Large intestine (tissue), 3 donors: ENCODE results near the gene MCM3AP. TPM values are rescaled to one million over a fixed set of nuclear protein-coding genes. Genes with fewer than 3 reads are reported as not detected.
"Not testable (repeated sequence)": the region's sequence is repeated elsewhere in the genome, so short reads cannot be mapped to it uniquely, and the experiment has no call there.

Experiments used
- DNase-seq, 2 donors: peaks; one replicate each; pipeline versions ENCODE4 v3.0.0 to v3.0.0-alpha.2; 2013
- H3K27ac ChIP-seq: one replicate; pipeline ENCODE4 v1.5.1; 2013; ENCODE audit warnings: low read length
- H3K27me3 ChIP-seq: 2 replicates; pipeline ENCODE4 v1.6.1; 2013; ENCODE audit warnings: low read length; ENCODE audit not compliant: control insufficient read depth, insufficient read depth
- H3K36me3 ChIP-seq: 2 replicates; pipeline ENCODE4 v1.6.1; 2013; ENCODE audit warnings: low read length; ENCODE audit not compliant: control insufficient read depth, insufficient read depth
- H3K4me1 ChIP-seq: one replicate; pipeline ENCODE4 v1.6.1; 2013; ENCODE audit warnings: low read length; ENCODE audit not compliant: control insufficient read depth, insufficient read depth
- H3K4me3 ChIP-seq: one replicate; pipeline ENCODE4 v1.5.1; 2013; ENCODE audit warnings: low read length
- H3K9me3 ChIP-seq: one replicate; pipeline ENCODE4 v1.6.1; 2013; ENCODE audit warnings: mild to moderate bottlenecking, low read depth, low read length, moderate library complexity; ENCODE audit not compliant: control insufficient read depth
- WGBS: methylation state at CpG from one replicate; pipeline ENCODE4 v1.1.5; 2013; ENCODE audit warnings: low lambda C conversion rate; ENCODE audit not compliant: insufficient coverage; 5-methylcytosine and 5-hydroxymethylcytosine counted together
- polyA plus RNA-seq: library from polyadenylated mRNA; unstranded; fragments of 120-200 nt; gene quantifications from one replicate; pipeline ENCODE4 v1.2.1, GENCODE V29; 2013

The MCM3AP gene
- polyA plus RNA-seq, 1 donor, result 77.5 TPM

DNA sequence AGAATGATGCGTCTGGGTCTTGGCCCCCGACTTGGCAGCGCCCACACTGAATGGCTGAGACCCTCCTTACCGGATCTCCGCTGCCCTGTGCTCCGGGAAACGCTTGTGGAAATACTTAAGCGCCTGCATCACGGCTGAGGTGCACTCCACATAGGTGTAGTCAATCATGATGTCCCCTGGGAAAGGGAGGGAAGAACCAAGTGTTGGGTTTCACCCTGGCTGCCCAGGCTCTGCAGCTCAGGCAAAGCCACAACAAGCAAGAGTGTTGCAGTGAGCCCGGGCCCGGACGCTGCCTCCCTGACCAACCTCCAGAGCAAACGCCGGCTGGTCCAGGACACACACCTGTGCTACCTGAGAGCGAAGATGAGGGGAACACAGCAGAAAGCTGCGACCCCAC lies 79.6 kb downstream of the MCM3AP start:
- no peaks in the 10 kb centered on the region for H3K27me3 ChIP-seq
- H3K27ac ChIP-seq, result no peak overlapping the region
- DNase-seq, result no peak
- peaks cover 33% of the 10 kb centered on the region for H3K36me3 ChIP-seq
- WGBS, result no CpG with 5 or more reads among the region's 16 CpGs
- no peak overlapping the region for H3K4me3 ChIP-seq
- H3K4me1 ChIP-seq, result no peaks in the 10 kb centered on the region
- no peaks in the 10 kb centered on the region for H3K9me3 ChIP-seq

DNA sequence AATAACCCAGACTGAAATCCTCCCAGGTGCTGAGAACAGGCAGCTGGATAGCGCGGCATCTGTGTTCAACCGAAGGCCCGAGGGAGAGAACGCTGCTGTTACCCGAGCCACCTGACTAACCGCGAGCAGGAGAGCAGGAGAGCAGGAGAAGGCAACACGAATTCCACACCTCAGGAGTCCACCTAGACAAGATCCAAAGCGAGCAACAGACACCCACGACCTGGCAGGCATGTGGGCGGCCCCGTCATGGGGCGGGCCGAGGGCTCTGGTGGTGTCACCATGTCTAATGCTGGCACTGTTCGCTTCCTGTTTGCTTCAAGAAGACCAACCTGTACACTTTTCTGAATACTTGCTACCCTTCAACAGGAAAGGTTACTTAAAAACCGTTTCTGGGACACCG lies 80.2 kb downstream of the MCM3AP start:
- Histone ChIP-seq H3K36me3 (peaks cover 35% of the 10 kb centered on the region), H3K27me3 (no peaks in the 10 kb centered on the region), H3K27ac (no peak overlapping the region), H3K9me3 (no peaks in the 10 kb centered on the region), H3K4me1 (no peaks in the 10 kb centered on the region), H3K4me3 (no peak overlapping the region)
- 100% methylated on average over 1 of the region's 18 CpGs for WGBS
- no peak for DNase-seq

DNA sequence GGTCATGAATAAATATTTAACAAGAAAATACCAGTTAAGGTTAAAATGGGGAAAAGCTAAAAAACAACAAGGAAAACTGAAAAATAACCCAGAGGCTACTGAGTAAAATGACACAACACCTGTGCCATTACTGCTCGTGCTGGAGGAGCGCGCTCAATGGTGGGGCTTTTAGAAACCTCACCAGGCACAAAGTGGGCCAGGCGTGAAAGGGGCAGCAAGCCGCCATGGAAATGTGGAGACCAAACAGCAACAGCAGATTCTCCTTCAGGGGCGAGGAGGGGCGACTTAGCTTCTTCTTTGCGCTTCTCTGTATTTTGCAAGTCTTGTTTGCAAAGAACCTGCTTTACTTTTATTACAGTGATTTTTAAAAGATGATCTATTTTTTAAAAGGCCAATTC lies 82.2 kb downstream of the MCM3AP start:
- WGBS, result 100% methylated on average over 1 of the region's 8 CpGs
- DNase-seq, result no peak
- H3K4me3 ChIP-seq, result no peak overlapping the region
- peaks cover 31% of the 10 kb centered on the region for H3K36me3 ChIP-seq
- no peak overlapping the region for H3K27ac ChIP-seq
- no peaks in the 10 kb centered on the region for H3K9me3 ChIP-seq
- H3K4me1 ChIP-seq, result no peaks in the 10 kb centered on the region
- H3K27me3 ChIP-seq, result no peaks in the 10 kb centered on the region

DNA sequence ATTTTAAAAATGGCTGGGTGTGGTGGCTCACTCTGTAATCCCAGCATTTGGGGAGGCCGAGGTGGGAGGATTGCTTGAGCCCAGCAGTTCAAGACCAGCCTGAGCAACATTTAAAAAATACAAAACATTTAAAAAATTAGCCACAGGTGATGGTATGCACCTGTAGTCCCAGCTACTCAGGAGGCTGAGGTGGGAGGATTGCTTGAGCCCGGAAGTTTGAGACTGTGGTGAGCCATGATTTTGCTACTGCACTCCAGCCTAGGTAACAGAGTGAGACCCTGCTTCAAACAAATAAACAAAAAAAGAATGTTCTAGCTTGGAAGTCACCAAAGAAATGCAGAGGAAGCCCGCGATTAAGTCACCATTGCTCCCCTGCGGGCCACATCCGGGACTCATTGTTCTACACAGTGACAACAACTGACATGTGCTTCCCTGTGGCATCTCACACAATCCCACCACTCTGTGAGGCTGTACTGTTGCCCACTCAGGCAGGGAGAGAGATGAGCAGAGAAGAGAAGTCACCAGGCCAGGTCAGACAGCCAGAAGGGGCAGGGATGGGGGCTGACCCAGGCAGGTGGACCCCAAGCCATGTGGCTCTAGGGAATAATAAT lies 82.7 kb downstream of the MCM3AP start:
- WGBS, result 86% methylated on average over 1 of the region's 6 CpGs
- H3K27ac ChIP-seq, result no peak overlapping the region
- no peak overlapping the region for H3K4me3 ChIP-seq
- DNase-seq, result no peak
- H3K9me3 ChIP-seq, result no peaks in the 10 kb centered on the region
- no peaks in the 10 kb centered on the region for H3K4me1 ChIP-seq
- no peaks in the 10 kb centered on the region for H3K27me3 ChIP-seq
- H3K36me3 ChIP-seq, result peaks cover 31% of the 10 kb centered on the region

DNA sequence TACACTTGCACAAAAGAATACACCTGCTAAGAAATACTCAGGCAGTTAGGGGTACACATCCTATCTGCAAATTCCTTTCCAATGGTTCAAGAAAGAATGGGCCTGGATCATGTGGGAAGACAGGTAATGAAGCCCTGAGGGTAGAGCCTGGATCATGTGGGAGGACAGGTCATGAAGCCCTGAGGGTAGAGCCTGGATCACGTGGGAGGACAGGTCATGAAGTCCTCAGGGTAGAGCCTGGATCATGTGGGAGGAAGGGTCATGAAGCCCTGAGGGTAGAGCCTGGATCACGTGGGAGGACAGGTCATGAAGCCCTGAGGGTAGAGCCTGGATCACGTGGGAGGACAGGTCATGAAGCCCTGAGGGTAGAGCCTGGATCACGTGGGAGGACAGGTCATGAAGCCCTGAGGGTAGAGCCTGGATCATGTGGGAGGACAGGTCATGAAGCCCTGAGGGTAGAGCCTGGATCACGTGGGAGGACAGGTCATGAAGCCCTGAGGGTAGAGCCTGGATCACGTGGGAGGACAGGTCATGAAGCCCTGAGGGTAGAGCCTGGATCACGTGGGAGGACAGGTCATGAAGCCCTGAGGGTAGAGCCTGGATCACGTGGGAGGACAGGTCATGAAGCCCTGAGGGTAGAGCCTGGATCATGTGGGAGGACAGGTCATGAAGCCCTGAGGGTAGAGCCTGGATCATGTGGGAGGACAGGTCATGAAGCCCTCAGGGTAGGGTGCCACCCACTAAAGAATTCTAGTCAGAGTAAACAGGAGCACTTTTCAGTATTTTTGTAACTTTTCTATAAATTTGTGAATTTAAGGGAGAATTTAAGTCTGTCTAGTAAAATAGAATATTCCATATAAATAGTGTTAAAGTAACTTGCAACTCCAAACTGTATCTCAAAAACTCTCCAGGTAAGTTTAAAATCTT lies 84.3 kb downstream of the MCM3AP start:
- DNase-seq, H3K4me3 ChIP-seq, H3K4me1 ChIP-seq, H3K27me3 ChIP-seq, H3K9me3 ChIP-seq, H3K27ac ChIP-seq: not testable (repeated sequence)
- no CpG with 5 or more reads among the region's 8 CpGs for WGBS
- peaks cover 25% of the 10 kb centered on the region for H3K36me3 ChIP-seq

DNA sequence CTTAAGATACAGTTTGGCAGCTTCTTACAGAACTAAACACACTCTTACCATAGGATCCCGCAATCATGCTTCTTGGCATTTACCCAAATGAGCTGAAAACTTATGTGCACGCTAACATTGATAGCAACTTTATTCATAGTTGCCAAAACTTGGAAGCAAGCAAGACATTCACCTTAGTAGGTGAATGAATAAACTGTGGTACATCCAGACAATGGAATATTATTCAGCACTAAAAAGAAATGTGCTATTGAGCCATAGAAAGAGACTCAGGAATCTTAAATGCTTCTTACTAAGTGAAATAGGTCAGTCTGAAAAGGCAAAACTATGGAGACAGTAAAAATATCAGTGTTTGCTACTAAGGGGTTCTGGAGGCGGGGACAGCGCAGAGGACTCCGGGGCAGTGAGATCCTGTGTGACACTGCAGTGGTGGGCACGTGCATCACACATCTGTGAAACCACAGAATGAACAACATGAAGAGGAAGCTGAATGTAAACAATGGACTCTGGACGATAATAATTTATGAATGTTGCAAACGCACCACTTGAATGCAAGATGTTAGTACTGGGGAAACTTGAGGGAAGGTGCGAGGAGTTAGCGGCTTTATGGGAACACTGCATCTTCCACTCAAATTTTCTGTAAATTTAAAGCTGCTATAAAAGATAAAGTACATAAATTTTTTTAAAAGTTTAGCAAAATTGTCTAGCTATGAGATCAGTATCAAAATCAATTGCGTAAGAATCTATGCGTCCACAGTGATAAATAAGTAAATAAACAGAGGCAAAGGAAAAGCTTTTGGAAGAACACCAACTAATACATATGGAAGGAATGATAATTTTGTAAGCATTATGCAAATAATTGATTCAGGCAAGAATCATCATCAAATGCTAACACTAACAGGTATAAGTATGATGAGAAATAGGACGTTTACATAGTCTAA lies 85.7 kb downstream of the MCM3AP start:
- Histone ChIP-seq H3K4me3 (no peak overlapping the region), H3K36me3 (peaks cover 26% of the 10 kb centered on the region), H3K27me3 (no peaks in the 10 kb centered on the region), H3K4me1 (no peaks in the 10 kb centered on the region), H3K9me3 (no peaks in the 10 kb centered on the region), H3K27ac (no peak overlapping the region)
- WGBS, result 70% methylated on average over 2 of the region's 13 CpGs
- no peak for DNase-seq

DNA sequence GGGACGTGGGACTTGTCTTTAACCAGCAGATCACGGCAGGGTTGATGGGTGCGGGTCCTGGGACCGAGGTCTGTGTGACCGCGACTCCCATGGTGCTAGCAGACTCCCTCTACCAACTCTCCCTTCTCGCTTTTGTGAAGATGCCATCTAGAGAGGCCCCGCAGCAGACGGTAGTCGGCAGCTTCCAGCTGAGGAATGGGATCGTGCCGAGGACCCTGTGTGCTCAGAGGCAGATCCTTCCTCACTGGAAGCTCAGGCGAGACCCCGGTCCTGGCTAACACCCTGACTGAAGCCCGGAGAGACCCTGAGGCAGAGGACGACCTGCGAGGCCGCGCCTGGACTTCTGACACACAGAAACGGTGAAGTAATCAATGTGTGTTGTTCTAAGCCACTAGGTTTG lies 88.7 kb downstream of the MCM3AP start:
- no peak for DNase-seq
- no peaks in the 10 kb centered on the region for H3K4me1 ChIP-seq
- H3K36me3 ChIP-seq, result peaks cover 40% of the 10 kb centered on the region
- no peaks in the 10 kb centered on the region for H3K9me3 ChIP-seq
- no peaks in the 10 kb centered on the region for H3K27me3 ChIP-seq
- H3K4me3 ChIP-seq, result no peak overlapping the region
- WGBS, result no CpG with 5 or more reads among the region's 20 CpGs
- no peak overlapping the region for H3K27ac ChIP-seq

DNA sequence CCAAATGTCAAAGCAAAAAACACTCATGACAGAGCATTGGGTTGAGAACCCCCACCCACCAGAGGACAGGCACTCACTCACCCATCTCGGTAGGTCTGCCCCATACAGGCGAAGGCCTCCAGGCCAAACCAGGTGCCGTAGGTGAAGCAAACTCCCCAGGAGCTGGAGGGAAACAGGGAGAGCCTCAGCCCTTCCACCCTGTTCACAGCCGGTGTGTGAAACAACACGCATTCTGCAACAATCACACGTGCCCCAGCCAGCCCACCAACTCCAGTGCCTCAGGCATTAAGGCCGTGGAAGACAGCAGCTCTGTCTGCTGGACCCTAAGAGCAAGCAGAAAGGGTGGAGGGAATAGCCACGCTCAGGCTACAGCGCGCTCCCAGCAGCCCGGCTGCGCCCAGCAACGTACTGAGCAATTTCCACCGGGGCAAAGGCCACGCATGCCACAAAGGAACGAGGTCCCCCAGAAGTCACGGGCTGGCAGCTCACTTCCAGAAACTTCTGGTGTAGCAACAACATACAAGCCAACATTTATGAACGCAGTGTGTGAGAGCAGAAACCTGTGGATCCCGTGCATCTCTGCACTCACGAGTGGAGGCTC lies 89.7 kb downstream of the MCM3AP start:
- H3K9me3 ChIP-seq, result no peaks in the 10 kb centered on the region
- H3K36me3 ChIP-seq, result peaks cover 47% of the 10 kb centered on the region
- no peaks in the 10 kb centered on the region for H3K27me3 ChIP-seq
- no peak for DNase-seq
- no peaks in the 10 kb centered on the region for H3K4me1 ChIP-seq
- no CpG with 5 or more reads among the region's 20 CpGs for WGBS
- H3K27ac ChIP-seq, result no peak overlapping the region
- no peak overlapping the region for H3K4me3 ChIP-seq

DNA sequence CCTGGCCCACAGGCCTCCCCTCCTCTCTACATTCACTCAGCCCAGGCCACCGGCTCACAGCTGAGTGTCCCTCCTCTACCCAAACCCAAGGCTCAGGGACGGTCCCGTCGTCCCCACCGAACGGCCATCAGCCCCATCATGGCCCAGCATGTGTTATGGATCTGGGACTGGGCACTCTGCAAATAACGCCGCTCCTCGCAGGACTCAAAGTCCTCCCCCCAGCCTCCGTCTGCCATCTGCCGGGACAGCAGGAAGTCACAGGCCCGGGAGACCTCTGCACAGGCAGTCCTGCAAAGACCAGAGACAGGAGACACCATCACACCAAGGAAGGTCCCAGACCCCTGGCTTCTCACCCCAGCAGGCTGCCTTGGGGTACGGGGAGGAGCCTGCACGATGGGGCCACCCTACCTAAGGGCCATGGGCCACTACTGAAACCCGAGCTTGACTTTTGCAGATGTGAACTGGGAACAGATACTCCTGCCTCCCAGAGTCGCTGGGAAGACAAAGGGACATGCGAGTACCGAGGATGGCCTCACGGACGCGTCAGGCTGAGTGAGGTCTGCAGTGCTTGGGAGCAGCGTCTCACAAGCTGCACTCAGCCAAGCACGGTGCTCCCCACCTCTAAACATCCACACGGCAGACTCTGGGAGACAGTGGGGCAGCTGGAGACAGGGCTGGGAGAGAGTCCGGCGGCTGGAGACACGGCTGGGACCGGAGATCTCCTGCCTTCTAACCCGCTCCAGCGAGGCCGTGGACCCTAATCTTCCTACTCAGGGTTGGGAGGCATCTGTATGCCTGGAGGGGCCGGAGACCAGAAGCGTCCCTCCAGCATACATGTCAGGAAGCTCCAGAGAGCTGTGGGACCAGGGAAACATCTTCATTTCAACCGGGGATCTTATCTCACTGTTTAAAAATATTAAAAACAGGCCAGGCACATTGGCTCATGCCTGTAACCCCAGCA lies 90.8 kb downstream of the MCM3AP start:
- H3K4me1 ChIP-seq, result no peaks in the 10 kb centered on the region
- WGBS, result no CpG with 5 or more reads among the region's 34 CpGs
- no peaks in the 10 kb centered on the region for H3K27me3 ChIP-seq
- H3K36me3 ChIP-seq, result peaks cover 45% of the 10 kb centered on the region
- no peak for DNase-seq
- no peak overlapping the region for H3K4me3 ChIP-seq
- no peak overlapping the region for H3K27ac ChIP-seq
- no peaks in the 10 kb centered on the region for H3K9me3 ChIP-seq
